Spleen (tissue), 7 donors: ENCODE measurements around the gene HSF4.

Experiments used
- CTCF ChIP-seq, 11 experiments: fragments of 200-600 bp in 7 of 11; fragments of 450-650 bp in 4 of 11; sonication (generic) in 4 of 11; IDR thresholded peaks in 8 of 11; conservative IDR thresholded peaks in 3 of 11; 1 replicate in 7 of 11; 2 replicates in 4 of 11; pipeline versions ENCODE4 v1.4.0 to v1.8.0; 2016 to 2021; ENCODE audit warnings: antibody characterized with exemption in 11 of 11, inconsistent platforms in 4 of 11, mild to moderate bottlenecking in 1 of 11
- POLR2A ChIP-seq, 3 donors: fragments of 450-650 bp; IDR thresholded peaks; one replicate each; pipeline ENCODE4 v1.5.1; 2017; ENCODE audit warnings: antibody characterized with exemption in 3 of 3, mild to moderate bottlenecking in 1 of 3
- POLR2AphosphoS5 ChIP-seq, 3 donors: sonication (generic); formaldehyde crosslinking; IDR thresholded peaks; one replicate each; pipeline ENCODE4 v1.5.1; 2017; ENCODE audit warnings: antibody characterized with exemption in 3 of 3
- donor health status: DM: no; HTN: no; CAD: no; lungs with moderate emphysema.
- donor health status: DM: no; HTN: no; CAD: no.
- donor health status: DM: no; HTN: no; CAD: no.

GRCh38 chr16:67163164-67163998 is 1.2 kb upstream of the HSF4 start:
- TF ChIP-seq CTCF (IDR thresholded peaks at IDR 0.05 in 8 of 11, conservative IDR thresholded peaks at IDR 0.05 in 3 of 11) (no peak), POLR2AphosphoS5 (IDR thresholded peaks at IDR 0.05) (peak in 2 of 3 donors; percentile 53 to 59), POLR2A (IDR thresholded peaks at IDR 0.05) (no peak)
